Ammon's horn (tissue), 1 donor: ENCODE results near the gene GP1BB.

Experiments
- DNase-seq: peaks from one replicate; pipeline ENCODE4 v3.0.0-alpha.2; 2016; ENCODE audit warnings: low spot score

GP1BB gene

GRCh38 chr22:19766511-19767426 lies 43.4 kb downstream of the GP1BB start:
- no peak for DNase-seq

- DNase-seq = no peak
Measured at GRCh38 chr22:19767427-19768341, 44.3 kb downstream of the GP1BB start.

GRCh38 chr22:19769393-19769715 lies 46.0 kb downstream of the GP1BB start:
- no peak for DNase-seq

- DNase-seq = no peak
Measured at GRCh38 chr22:19770349-19771220, 47.2 kb downstream of the GP1BB start.

- no peak for DNase-seq
Measured at GRCh38 chr22:19772422-19772672, 49.0 kb downstream of the GP1BB start.

GRCh38 chr22:19772673-19773469 lies 49.5 kb downstream of the GP1BB start:
- DNase-seq = no peak

- DNase-seq = no peak
Measured at GRCh38 chr22:19773470-19774040, 50.2 kb downstream of the GP1BB start.
